Effector CD8-positive, alpha-beta T cell (primary cell): ENCODE results near the gene C19orf25.
"Not testable (repeated sequence)": the region's sequence is repeated elsewhere in the genome, so short reads cannot be mapped to it uniquely, and the experiment has no call there.

ENCODE experiments used
- DNase-seq: peaks from one replicate; lab custom pipeline; 2025; lab: John Stamatoyannopoulos, UW
- total RNA-seq, 4 experiments: gene quantifications; one replicate each; lab custom pipeline; 2026; lab: John Stamatoyannopoulos, UW

The C19orf25 gene
- 36.4 to 71.9 (median 41.4) reads per million in 4 experiments for total RNA-seq

DNA sequence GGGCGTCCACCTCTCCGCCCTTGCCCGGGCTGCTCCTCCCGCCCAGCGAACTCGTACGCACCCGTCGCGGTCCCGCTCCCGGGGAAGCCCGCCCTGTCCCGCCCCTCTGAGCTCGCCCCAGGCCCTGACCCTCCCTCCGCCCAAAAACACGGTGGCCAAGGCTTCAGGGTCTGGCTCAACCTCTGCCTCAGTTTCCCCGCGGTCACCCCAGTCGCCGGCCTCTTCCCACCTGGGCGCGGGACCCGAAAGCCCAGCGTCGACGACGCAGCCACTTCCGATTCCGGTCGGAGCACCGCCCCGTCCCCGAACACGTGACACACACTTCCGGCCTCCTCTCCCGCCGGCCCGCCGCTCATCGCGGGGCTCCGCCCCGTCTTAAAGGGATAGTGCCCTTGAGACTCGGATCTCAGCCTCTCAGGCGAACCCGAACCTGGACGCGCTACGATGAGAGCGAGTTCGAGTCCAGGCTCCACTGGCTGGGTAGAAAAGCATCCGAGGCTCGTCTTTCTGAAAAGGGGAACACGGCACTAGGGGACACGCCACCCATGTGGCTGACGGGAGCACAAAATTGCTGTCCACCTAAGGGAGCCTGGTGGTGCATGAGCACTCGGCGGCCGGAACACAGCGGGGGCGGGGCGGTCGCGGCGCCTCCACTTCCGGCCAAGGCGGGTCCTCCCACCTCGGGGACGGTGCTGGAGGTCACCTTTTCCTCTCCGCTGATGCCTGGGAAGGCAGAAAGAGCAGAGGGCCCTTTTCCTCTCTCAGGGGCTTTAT, at the start of gene C19orf25:
Gene C19orf25, minus strand, starts transcription at position 282 of the 774 bp plus-strand sequence. CDS start 312 bp downstream, outside the sequence.
- DNase-seq: peak; percentile 81

- no peak for DNase-seq
Measured at GRCh38 chr19:1527650-1528309, 48.8 kb upstream of the C19orf25 start.

DNA sequence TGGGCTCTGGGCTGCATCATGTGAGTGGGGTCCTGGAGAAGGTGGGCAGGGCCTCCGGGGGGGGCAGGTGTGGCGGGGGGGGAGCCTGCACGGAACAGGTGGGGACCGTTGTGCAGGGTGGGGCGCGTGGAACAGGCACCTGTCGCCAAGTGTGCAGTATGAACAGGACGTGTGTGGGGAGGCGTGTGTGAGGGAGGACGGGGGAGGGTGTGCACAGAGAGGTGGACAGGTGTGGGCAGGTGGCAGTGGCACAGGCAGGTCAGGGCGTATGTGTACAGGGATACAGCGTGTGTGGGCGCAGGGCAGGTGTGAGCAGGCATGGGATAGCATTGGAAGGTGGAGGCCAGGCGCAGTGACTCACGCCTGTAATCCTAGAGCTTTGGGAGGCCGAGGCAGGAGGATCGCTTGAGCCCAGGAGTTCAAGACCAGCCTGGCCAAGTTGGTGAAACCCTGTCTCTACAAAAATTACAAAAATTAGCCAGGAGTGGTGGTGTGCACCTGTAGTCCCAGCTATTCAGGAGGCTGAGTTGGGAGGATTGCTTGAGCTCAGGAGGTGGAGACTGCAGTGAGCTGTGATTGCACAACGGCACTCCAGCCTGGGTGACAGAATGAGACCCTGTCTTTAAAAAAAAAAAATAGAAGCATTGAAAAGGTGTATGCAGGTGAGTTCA, 48.1 kb upstream of the C19orf25 start:
- DNase-seq: no peak

DNA sequence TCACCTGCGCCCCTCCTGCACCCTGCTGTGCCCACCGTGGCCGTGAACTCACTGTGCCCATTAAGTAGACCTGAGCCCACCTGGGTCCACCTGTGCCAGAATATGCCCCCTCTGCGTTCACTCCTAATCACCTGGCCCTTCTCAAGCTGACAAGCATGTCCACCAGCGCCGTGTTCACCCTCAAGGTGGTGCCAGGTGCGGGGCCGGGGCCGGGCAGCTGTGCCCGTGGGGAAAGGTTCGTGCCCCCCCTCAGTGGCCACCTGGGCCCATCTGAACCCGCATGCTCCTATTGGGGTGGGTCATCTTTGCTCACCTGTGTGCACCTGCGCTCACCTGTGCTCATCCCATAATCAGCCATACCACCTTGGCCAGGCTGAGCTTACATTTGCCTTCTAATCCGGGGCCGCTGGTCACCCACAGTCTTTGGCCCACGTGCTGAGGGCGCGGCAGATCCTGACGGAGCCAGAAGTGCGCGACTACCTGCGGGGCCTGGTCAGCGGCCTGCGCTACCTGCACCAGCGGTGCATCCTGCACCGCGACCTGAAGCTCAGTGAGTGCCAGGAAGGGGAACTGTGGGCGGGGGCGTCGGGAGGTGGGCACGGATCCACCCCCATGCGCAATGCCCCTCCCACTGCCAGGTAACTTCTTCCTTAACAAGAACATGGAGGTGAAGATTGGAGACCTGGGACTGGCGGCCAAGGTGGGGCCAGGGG, 47.2 kb upstream of the C19orf25 start:
- DNase-seq: no peak

- DNase-seq: no peak
Measured at GRCh38 chr19:1525343-1525742, 46.3 kb upstream of the C19orf25 start.

GRCh38 chr19:1524972-1525325, 45.9 kb upstream of the C19orf25 start:
- DNase-seq: no peak

DNA sequence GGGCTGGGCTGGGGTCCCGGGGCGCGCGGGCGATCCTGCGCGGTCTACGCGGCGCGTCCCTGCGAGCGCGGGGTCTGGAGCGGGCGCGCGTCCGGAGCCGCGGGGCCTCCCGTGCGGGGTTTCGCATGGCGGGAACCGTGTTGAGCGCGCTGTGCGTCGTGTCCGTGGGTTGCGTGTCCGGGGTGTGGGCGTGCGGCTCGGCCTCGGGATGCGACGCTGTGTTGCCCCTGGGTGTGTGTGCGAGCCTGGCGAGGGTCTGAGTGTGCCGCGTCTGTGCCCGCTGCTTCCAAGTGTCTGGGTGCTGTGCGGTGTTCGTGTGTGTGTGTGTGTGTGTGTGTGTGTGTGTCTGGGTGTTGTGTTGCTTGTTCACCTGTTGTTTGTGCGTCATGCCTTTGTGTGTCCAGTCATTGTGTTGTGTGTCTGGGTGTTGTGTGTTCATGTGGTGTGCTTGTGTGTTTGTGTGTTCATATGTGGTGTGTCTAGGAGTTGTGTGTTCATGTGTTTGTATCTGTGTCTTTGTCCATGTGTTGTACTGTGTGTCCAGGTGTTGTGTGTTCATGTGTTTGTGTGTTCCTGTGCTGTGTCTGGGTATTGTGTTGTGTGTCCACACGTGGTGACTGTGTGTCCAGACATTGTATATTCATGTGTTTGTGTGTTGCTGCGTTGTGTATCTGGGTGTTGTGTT, 45.4 kb upstream of the C19orf25 start:
- DNase-seq: no peak

DNA sequence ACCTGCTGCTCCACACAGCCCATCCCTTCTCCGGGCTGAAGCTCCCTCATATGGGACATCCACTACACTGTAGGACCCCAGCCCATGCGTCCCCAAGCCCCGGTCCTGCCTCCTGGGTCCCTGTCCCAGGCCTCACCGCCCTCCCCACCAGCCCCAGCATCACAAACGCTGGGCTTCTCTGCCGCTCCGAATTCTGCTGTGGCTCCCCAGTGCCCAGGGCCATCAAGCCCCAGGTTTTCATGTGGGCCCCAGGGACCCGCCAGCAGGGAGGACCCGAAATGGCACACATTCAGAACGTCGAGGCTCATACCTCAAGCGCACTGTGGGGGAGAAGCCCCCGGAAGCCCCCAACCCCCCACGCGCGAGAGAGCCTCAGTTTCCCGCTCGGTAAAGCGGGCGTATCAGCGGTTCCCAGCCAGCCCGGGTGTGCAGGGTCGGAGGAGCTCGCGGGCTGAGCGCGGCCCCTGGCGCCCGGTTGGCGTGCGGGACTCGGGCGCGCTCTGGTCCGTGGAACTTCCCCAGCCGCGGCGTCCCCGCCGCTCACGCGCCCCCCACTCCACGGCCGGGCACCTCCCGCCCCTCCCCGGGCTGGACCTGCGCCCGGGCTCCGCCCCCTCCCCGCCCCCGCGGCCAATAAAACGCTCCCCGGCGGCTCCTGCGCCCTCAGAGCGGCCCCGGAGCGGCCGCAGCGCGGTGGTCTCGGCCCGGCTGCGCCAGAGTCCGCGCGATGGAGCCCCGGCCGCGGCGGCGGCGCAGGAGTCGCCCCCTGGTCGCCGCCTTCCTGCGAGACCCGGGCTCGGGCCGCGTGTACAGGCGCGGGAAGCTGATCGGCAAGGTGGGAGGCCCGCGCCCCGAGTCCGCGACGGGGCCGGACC, 44.6 kb upstream of the C19orf25 start, which contains the start of gene PLK5:
Gene PLK5, plus strand, starts transcription at position 666 of the 875 bp plus-strand sequence. CDS start 2,920 bp downstream, outside the sequence.
- DNase-seq: no peak

DNA sequence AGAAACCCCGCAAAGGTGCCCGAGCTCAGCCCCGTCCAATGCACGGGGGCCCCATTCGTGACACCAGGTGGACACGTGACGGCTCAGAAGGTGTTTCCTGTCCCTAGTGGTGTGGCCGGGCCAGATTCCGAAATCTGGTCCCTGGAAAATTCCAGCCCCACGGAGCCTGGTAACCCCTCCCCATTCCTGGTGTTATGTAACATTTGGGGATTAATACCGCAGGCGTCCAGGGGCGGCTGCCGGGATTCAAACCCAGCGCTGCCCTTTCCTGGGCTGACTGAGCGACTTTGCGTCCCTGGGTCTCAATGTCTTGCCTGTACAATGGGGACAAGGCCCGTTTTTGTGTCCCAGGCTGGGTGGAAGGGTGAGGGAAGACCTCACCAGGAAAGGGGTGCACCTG, 43.8 kb upstream of the C19orf25 start:
- no peak for DNase-seq

- DNase-seq: no peak
Measured at GRCh38 chr19:1522061-1522460, 43.0 kb upstream of the C19orf25 start.

DNA sequence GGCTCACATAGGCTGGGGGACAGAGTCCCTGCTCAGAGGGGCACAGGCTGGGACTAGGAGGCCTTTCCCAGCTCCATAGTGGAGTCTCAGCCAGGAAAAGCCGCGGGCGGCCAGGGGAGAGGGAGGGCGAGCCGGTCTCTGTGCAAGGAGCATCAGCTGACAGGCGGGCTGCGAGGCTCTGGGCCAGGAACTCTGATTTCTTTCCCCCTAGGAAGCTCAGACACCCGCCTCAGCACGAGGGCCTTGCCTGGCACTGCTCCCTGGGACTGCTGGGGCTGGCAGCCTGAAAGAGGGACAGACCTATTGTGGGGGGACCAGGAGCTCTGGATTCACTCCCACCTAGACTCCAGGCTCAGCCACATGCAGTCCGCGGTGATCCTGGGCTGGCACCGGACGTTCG, 42.6 kb upstream of the C19orf25 start:
- DNase-seq: no peak

DNA sequence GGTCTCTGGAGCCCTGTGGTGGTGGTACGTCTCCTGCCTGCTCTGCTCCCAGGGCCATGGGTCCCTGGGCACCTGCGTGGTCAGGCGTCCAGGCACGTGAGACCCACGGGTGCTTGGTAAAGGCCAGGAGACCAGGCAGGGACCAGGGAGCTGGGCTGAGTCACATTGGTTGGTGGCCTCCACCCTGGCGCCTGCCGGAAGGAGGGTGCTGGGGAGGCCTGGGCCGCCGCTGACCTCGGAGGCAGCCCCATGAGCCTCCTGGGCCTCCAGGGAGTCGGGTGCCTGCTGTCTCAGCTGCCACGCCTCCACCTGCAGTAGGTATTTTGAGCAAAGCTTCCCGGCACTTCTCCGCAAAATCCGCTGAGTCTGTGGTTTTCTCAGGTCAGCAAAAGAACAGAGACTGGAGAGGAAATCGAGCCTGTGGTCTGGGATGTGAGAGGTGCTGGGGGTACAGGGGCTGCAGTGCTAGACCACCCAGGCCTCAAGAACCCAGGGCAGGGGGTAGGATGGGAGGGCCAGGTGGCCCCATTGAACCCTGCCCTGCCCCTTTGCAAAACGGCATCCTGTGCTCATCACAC, 41.3 kb upstream of the C19orf25 start:
- DNase-seq: no peak

DNA sequence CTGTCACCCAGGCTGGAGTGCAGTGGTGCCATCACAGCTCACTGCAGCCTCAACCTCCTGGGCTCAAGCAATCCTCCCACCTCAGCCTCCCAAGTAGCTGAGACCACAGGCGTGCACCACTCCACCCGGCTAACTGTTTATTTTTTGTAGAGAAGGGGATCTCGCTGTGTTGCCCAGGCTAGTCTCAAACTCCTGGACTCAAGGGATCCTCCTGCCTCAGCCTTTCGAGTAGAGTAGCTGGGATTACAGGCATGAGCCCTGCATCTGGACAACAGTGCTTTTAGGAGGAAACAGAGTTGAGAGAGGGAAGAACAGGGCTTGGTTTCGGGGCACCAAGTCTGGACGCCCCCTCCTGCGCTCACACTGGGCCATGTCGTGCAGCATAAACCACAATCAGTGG, 40.8 kb upstream of the C19orf25 start:
- DNase-seq: not testable (repeated sequence)

- DNase-seq: no peak
Measured at GRCh38 chr19:1518471-1518870, 39.5 kb upstream of the C19orf25 start.

DNA sequence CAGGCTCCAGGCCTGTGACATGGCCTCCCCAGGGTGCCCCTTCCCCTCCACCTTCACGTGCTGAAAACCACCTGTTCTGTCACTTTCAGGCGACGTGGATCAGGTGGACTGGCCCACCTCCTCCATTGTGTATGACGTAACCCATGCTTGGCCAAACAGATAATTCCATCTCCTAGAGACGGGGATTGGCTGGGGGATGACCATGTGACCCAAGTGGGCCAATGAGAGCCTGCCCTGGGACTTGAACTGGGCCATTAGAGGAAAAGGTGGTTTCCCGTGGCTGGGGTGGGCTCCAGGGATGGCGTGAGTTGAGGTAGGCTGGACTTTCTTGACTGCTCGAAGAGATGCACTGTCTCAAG, 37.4 kb upstream of the C19orf25 start:
- DNase-seq: no peak

DNA sequence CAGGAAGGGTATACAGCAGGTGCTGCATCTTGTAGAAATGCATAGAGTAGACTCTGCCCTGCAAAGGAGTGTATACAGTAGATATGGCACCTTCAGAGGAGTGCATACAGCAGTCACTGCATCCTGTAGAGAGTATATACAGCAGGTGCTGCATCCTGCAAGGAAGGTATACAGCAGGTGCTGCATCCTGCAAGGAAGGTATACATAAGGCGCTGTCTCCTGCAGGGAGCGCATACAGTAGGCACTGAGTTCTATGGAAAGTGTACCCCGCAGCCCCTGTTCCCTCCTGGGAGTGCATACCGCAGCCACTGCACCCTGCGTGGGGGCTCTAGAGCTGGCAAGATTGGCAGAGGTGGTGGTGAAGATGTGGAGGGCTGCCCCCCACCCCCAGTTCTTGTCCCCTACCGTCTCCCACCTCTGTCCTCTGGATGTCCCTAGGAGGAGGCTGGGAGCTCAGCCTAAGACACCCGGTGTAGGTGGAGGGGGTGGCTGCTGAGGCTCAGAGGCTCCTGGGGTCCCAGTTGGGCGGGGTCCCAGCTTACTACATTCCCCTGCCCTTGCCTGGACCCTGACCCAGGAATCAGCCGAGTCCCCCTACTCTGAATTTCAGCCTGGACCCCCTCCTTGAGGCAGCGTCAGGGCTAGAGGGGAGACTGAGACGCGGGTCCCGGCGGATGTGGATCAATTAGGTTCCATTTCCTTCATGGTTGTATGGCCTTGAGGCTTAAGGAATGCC, 36.1 kb upstream of the C19orf25 start:
- DNase-seq: no peak

GRCh38 chr19:1514295-1514661, 35.3 kb upstream of the C19orf25 start:
- DNase-seq: no peak

GRCh38 chr19:1513499-1514294, 34.7 kb upstream of the C19orf25 start:
- peak; percentile 53 for DNase-seq
